Measurements from ENCODE around the gene RRP1. TPM values are rescaled to one million over a fixed set of nuclear protein-coding genes. Genes with fewer than 3 reads are reported as not detected.

The RRP1 gene
- total RNA-seq, 1 donor from 2014 or later: 31.9 TPM

GRCh38 chr21:43809346-43809799, 20.0 kb downstream of the RRP1 start:
- TF ChIP-seq, protein P1, sequence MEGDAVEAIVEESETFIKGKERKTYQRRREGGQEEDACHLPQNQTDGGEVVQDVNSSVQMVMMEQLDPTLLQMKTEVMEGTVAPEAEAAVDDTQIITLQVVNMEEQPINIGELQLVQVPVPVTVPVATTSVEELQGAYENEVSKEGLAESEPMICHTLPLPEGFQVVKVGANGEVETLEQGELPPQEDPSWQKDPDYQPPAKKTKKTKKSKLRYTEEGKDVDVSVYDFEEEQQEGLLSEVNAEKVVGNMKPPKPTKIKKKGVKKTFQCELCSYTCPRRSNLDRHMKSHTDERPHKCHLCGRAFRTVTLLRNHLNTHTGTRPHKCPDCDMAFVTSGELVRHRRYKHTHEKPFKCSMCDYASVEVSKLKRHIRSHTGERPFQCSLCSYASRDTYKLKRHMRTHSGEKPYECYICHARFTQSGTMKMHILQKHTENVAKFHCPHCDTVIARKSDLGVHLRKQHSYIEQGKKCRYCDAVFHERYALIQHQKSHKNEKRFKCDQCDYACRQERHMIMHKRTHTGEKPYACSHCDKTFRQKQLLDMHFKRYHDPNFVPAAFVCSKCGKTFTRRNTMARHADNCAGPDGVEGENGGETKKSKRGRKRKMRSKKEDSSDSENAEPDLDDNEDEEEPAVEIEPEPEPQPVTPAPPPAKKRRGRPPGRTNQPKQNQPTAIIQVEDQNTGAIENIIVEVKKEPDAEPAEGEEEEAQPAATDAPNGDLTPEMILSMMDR (IDR thresholded peaks at IDR 0.05; ENCODE audit: insufficient read depth, low read length, poor library complexity, severe bottlenecking): no peak
- no peak for DNase-seq (ENCODE audit: low read depth)
- Histone ChIP-seq H3K36me3 (ENCODE audit: control insufficient read depth, insufficient read depth, low read length) (no peaks in the 10 kb centered on the region), H3K4me3 (ENCODE audit: low read depth, low read length) (no peak overlapping the region), H3K27me3 (ENCODE audit: control insufficient read depth, insufficient read depth, low read length) (peaks cover 8% of the 10 kb centered on the region)

DNA sequence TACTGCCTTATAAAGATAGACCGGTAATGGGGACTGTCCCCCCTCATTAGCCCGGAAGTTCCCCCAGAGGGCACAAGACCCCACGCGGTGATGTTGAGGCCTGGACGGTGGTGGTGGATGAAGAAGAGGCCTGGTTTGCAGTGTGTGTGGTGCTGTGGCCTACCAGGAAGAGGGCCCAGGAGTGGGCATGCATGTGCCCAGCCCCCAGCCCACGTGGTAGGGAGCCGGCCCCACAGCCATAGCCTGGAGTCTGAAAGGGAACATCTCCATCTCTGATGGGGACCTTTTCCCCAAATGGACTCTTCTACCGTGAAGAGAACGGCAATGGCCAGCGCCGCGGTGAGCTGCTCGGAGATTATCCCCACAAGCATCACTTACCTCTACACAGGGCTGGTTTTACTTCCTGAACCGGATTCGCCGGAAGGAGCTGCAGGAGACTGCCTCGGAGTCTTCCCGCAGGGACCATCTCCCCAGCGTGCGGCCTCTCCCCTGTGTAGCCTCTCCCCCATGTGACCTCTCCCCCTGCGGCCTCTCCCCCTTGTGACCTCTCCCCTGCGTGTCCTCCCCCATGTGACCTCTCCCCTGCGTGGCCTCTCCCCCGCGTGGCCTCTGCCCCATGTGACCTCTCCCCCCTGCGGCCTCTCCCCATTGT, 20.6 kb downstream of the RRP1 start:
- Histone ChIP-seq H3K27me3 (ENCODE audit: control insufficient read depth, insufficient read depth, low read length) (peaks cover 14% of the 10 kb centered on the region), H3K4me3 (ENCODE audit: low read depth, low read length) (no peak overlapping the region), H3K36me3 (ENCODE audit: control insufficient read depth, insufficient read depth, low read length) (no peaks in the 10 kb centered on the region)
- no peak for DNase-seq (ENCODE audit: low read depth)
- TF ChIP-seq, protein P1 (IDR thresholded peaks at IDR 0.05; ENCODE audit: insufficient read depth, low read length, poor library complexity, severe bottlenecking): no peak

DNA sequence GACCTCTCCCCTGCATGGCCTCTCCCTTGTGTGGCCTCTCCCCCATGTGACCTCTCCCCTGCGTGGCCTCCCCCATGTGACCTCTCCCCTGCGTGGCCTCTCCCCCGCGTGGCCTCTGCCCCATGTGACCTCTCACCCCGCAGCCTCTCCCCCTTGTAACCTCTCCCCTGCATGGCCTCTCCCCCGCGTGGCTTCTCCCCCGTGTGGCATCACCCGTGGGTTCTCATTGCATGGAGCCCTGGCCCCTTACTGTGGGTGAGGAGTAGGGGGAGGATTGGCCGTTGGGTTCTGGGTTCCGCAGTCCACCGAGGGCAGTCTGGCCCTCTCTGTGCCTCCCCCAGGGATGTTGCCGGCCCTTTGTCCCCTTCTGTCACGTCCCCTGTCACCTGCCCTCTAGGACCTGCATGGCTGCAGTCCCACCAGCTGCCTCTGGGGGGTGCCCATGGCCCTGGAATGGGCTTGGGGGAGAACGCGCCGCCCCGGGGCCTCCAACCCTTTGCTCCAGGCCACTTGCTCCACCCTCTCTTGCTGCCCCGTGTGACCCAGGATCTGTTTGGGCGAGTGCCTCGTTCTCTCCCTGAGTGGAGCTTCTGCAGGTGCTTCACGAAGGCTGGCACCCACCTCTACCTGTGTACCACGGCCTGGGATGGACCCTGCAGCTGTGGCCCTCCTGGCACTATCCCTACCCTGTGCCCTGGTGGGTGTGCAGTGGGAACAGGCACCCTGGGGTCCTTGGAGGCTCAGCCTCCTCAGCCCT, 21.3 kb downstream of the RRP1 start:
- no peak for DNase-seq (ENCODE audit: low read depth)
- TF ChIP-seq, protein P1 (IDR thresholded peaks at IDR 0.05; ENCODE audit: insufficient read depth, low read length, poor library complexity, severe bottlenecking): peak; percentile 99
- Histone ChIP-seq H3K27me3 (ENCODE audit: control insufficient read depth, insufficient read depth, low read length) (peaks cover 14% of the 10 kb centered on the region), H3K36me3 (ENCODE audit: control insufficient read depth, insufficient read depth, low read length) (no peaks in the 10 kb centered on the region), H3K4me3 (ENCODE audit: low read depth, low read length) (no peak overlapping the region)

DNA sequence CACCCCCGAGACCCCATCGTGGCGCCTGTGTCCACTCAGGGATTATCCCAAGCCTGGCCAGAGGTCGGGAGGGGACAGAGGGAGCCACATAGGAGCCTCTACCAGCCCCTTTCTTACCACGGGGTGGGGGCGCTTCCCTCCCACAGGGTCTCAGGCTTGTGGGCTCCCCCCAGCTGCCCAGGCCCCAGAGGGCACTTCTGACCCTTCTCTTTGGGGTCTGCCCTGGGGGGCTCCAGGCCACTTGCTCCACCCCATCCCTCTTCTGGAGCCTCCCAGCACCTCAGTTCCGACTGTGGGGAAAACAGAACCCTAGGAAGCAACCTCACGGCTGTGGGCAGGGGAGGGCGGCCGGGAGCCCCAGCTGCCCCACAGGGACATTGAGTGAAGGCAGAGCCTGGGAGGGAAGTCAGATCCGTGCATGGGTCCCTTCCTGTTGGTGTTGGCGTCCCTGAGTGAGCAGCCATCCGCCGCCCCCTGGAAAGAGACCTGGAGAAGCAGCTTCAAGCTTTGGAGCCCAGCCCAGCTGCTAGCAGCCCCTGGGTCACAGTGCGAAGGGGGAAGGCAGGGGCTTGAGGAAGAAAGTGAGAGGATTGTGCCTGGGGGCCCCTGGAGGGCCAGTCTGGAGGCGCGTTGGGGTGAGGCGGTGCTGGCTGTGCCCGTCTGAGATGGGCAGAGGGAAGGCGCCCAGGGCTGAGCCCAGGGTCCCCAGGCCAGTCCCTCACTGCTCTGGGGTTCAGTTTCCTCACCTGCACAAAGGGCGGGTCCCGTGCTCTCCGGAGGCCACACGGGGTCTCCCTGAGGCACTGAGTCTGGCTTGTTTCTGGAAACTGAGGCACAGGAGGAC, 22.1 kb downstream of the RRP1 start:
- TF ChIP-seq, protein P1 (IDR thresholded peaks at IDR 0.05; ENCODE audit: insufficient read depth, low read length, poor library complexity, severe bottlenecking): no peak
- DNase-seq (ENCODE audit: low read depth): no peak
- no peaks in the 10 kb centered on the region for H3K36me3 ChIP-seq (ENCODE audit: control insufficient read depth, insufficient read depth, low read length)
- peaks cover 14% of the 10 kb centered on the region for H3K27me3 ChIP-seq (ENCODE audit: control insufficient read depth, insufficient read depth, low read length)
- no peak overlapping the region for H3K4me3 ChIP-seq (ENCODE audit: low read depth, low read length)

DNA sequence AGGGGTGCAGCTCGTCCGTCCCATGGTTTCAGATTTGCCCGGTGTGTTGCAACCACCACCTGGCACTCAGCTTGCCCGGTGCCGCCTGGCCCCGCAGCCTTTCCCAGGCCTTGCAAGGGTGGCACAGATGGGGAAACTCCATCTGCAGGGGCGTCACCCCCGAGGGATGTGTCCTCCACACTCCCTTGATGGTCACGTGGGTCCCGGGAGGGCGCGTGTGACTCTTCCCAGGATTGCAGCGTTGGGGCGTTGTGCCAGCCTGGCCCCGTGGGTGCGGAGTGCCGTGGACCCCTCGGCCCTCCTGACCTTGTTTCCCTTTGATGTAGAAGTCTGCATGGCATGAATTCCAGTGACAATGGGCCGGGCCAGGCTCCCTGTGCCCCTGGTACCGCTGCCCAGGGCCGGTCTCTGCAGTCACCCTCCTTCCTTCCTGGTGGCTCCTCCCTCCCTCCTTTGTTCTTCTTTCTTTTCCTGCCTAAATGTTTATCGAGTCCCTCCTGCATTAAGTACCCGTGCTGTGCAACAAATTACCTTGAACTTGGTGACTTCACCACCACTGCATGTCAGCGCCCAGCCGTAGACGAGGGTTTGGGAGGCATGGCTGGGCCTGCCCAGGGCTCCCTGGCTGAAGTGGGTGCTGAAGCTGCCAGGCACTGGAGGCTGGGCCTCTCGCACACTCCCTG, 22.9 kb downstream of the RRP1 start:
- DNase-seq (ENCODE audit: low read depth): no peak

More for the DNA sequence above, 22.9 kb downstream of the RRP1 start:
- H3K27me3 ChIP-seq (ENCODE audit: control insufficient read depth, insufficient read depth, low read length): peaks cover 14% of the 10 kb centered on the region
- no peak overlapping the region for H3K4me3 ChIP-seq (ENCODE audit: low read depth, low read length)
- no peaks in the 10 kb centered on the region for H3K36me3 ChIP-seq (ENCODE audit: control insufficient read depth, insufficient read depth, low read length)
- TF ChIP-seq, protein P1 (IDR thresholded peaks at IDR 0.05; ENCODE audit: insufficient read depth, low read length, poor library complexity, severe bottlenecking): no peak
